WTC11 (cell line): ENCODE results near the gene AIFM1. TPM values are rescaled to one million over a fixed set of nuclear protein-coding genes. Genes with fewer than 3 reads are reported as not detected.

Experiments used
- ATAC-seq: fragments of 200-7000 bp; cut with Tn5 transposase; 2 replicates; pipeline ENCODE4 v1.10.0; 2021; ENCODE audit warnings: mild to moderate bottlenecking, moderate library complexity
- CTCF ChIA-PET: fragments of 300-600 bp; sonication (Branson Sonifier 250); formaldehyde crosslinking; loops from one replicate; lab custom pipeline; 2021; ENCODE audit warnings: antibody characterized with exemption; lab: Charles Lee
- POLR2A ChIA-PET: fragments of 350-600 bp; sonication (Branson Sonifier 250); formaldehyde crosslinking; loops from one replicate; lab custom pipeline; 2021; ENCODE audit warnings: antibody characterized with exemption; lab: Charles Lee
- DNase-seq: peaks from one replicate; pipeline ENCODE4 v3.0.0; 2021; ENCODE audit warnings: low spot score
- H3K27ac Mint-ChIP-seq: 2 replicates; pipeline ENCODE4 v1.8.0; 2021; ENCODE audit warnings: mixed read lengths
- H3K27me3 Mint-ChIP-seq: 2 replicates; pipeline ENCODE4 v1.8.0; 2021; ENCODE audit warnings: low read depth, mild to moderate bottlenecking, moderate library complexity, mixed read lengths
- H3K36me3 Mint-ChIP-seq: 2 replicates; pipeline ENCODE4 v1.8.0; 2021; ENCODE audit warnings: mixed read lengths
- H3K4me1 Mint-ChIP-seq: 2 replicates; pipeline ENCODE4 v1.8.0; 2022; ENCODE audit warnings: mixed read lengths
- H3K4me3 Mint-ChIP-seq: 2 replicates; pipeline ENCODE4 v1.8.0; 2021; ENCODE audit warnings: mild to moderate bottlenecking, moderate library complexity, mixed read lengths
- H3K9me3 Mint-ChIP-seq: 2 replicates; pipeline ENCODE4 v1.8.0; 2021; ENCODE audit warnings: mixed read lengths
- CREM ChIP-seq: sonication (generic); formaldehyde crosslinking; IDR thresholded peaks from 2 replicates; pipeline ENCODE4 v1.8.1; 2022; ENCODE audit warnings: mild to moderate bottlenecking, missing genetic modification reagents, moderate library complexity
- E2F1 ChIP-seq: sonication (generic); formaldehyde crosslinking; IDR thresholded peaks from 2 replicates; pipeline ENCODE4 v1.8.0; 2022; ENCODE audit warnings: mild to moderate bottlenecking, missing genetic modification reagents
- FOXP4 ChIP-seq: sonication (generic); formaldehyde crosslinking; IDR thresholded peaks from 2 replicates; pipeline ENCODE4 v1.8.0; 2022; ENCODE audit warnings: mild to moderate bottlenecking, missing genetic modification reagents
- HMGA2 ChIP-seq: fragments of 250-450 bp; sonication (Bioruptor Pico); IDR thresholded peaks from 2 replicates; pipeline ENCODE4 v1.4.0; 2021; ENCODE audit warnings: mild to moderate bottlenecking, moderate library complexity
- HMGXB4 ChIP-seq: sonication (generic); formaldehyde crosslinking; IDR thresholded peaks from 2 replicates; pipeline ENCODE4 v1.8.1; 2023; ENCODE audit warnings: mild to moderate bottlenecking, moderate library complexity, missing genetic modification reagents
- IRF1 ChIP-seq: sonication (generic); formaldehyde crosslinking; IDR thresholded peaks from 2 replicates; pipeline ENCODE4 v1.8.0; 2023; ENCODE audit warnings: missing genetic modification reagents
- IRF2 ChIP-seq: sonication (generic); formaldehyde crosslinking; IDR thresholded peaks from 2 replicates; pipeline ENCODE4 v1.8.0; 2022; ENCODE audit warnings: low read depth, missing genetic modification reagents, borderline replicate concordance
- MLX ChIP-seq: sonication (generic); formaldehyde crosslinking; IDR thresholded peaks from 2 replicates; pipeline ENCODE4 v1.8.1; 2023; ENCODE audit warnings: mild to moderate bottlenecking, missing genetic modification reagents, moderate library complexity
- NFATC4 ChIP-seq: fragments of 250-450 bp; sonication (Bioruptor Pico); IDR thresholded peaks from 2 replicates; pipeline ENCODE4 v1.9.0; 2021; ENCODE audit warnings: mild to moderate bottlenecking
- NFE2L1 ChIP-seq: sonication (generic); formaldehyde crosslinking; IDR thresholded peaks from 2 replicates; pipeline ENCODE4 v1.8.1; 2023; ENCODE audit warnings: missing genetic modification reagents
- NR3C1 ChIP-seq: sonication (generic); formaldehyde crosslinking; conservative IDR thresholded peaks from 2 replicates; pipeline ENCODE4 v1.8.1; 2023; ENCODE audit warnings: low read depth, mild to moderate bottlenecking, missing genetic modification reagents
- PRDM15 ChIP-seq: sonication (generic); formaldehyde crosslinking; IDR thresholded peaks from 2 replicates; pipeline ENCODE4 v1.8.0; 2022; ENCODE audit warnings: missing genetic modification reagents
- TEAD4 ChIP-seq: sonication (generic); formaldehyde crosslinking; IDR thresholded peaks from 2 replicates; pipeline ENCODE4 v1.8.0; 2022; ENCODE audit warnings: mild to moderate bottlenecking, missing genetic modification reagents
- ZNF219 ChIP-seq: sonication (generic); formaldehyde crosslinking; IDR thresholded peaks from 2 replicates; pipeline ENCODE4 v1.8.0; 2023; ENCODE audit warnings: missing genetic modification reagents, mild to moderate bottlenecking, borderline replicate concordance
- ZNF317 ChIP-seq: sonication (generic); formaldehyde crosslinking; IDR thresholded peaks from 2 replicates; pipeline ENCODE4 v1.8.1; 2023; ENCODE audit warnings: low read depth, mild to moderate bottlenecking, moderate library complexity, missing genetic modification reagents, borderline replicate concordance
- ZNF423 ChIP-seq: fragments of 250-450 bp; sonication (Bioruptor Pico); IDR thresholded peaks from 2 replicates; pipeline ENCODE4 v2.1.2; 2022; ENCODE audit warnings: mild to moderate bottlenecking, moderate library complexity
- ZNF512 ChIP-seq: sonication (generic); formaldehyde crosslinking; IDR thresholded peaks from 2 replicates; pipeline ENCODE4 v1.8.1; 2022; ENCODE audit warnings: missing genetic modification reagents, borderline replicate concordance
- total RNA-seq: library from RNA; stranded (reverse); gene quantifications from 3 replicates; pipeline ENCODE4 v1.2.3, GENCODE V29; 2021

Gene AIFM1
- total RNA-seq, 1 experiment from 2014 or later = 53.5 TPM

GRCh38 chrX:130197464-130197863, 31.8 kb upstream of the AIFM1 start:
- ATAC-seq = no peak
- H3K27me3 Mint-ChIP-seq = no peaks in the 10 kb centered on the region
- H3K36me3 Mint-ChIP-seq = no peaks in the 10 kb centered on the region

GRCh38 chrX:130196466-130196865, 30.8 kb upstream of the AIFM1 start:
- CTCF ChIA-PET = interaction anchor here (0.8 kb wide), 1 partner anchor 16 kb away, joined by 3 read pairs; no protein-coding TSS in a partner anchor
- TF ChIP-seq NFE2L1 (CRISPR knock-in tag) (no peak), ZNF512 (CRISPR knock-in tag) (no peak), ZNF219 (CRISPR knock-in tag) (no peak), TEAD4 (CRISPR knock-in tag) (no peak), MLX (CRISPR knock-in tag) (no peak), ZNF317 (CRISPR knock-in tag) (no peak), E2F1 (CRISPR knock-in tag) (no peak), IRF1 (no peak), ZNF423 (CRISPR knock-in tag) (no peak), HMGA2 (CRISPR knock-in tag) (no peak), HMGXB4 (CRISPR knock-in tag) (no peak), FOXP4 (CRISPR knock-in tag) (no peak), NR3C1 (CRISPR knock-in tag) (no peak), NFATC4 (no peak), PRDM15 (CRISPR knock-in tag) (no peak)
- no peak for DNase-seq
- Mint-ChIP-seq H3K27ac (no peak overlapping the region), H3K36me3 (no peaks in the 10 kb centered on the region), H3K4me3 (no peak overlapping the region), H3K27me3 (no peaks in the 10 kb centered on the region), H3K4me1 (no peaks in the 10 kb centered on the region), H3K9me3 (no peaks in the 10 kb centered on the region)
- ATAC-seq = no peak
- POLR2A ChIA-PET = interaction anchor here (0.6 kb wide), 2 partner anchors 57 to 511 kb away, joined by 3 read pairs; no protein-coding TSS in a partner anchor

More at GRCh38 chrX:130197464-130197863, 31.8 kb upstream of the AIFM1 start:
- Mint-ChIP-seq H3K4me1 (no peaks in the 10 kb centered on the region), H3K4me3 (no peak overlapping the region), H3K27ac (peak overlapping the region; percentile 2; the same call in 1 of the 2 replicates), H3K9me3 (no peaks in the 10 kb centered on the region)
- DNase-seq = no peak
- no peak for TF ChIP-seq CREM
- no peak for TF ChIP-seq ZNF423 (CRISPR knock-in tag)
- TF ChIP-seq IRF2 = no peak
- POLR2A ChIA-PET = no interaction called here
- CTCF ChIA-PET = no interaction called here
